Fibroblast of lung (primary cell): ENCODE results near the gene AP1S3. TPM values are rescaled to one million over a fixed set of nuclear protein-coding genes. Genes with fewer than 3 reads are reported as not detected.

Experiments used
- DNase-seq, 2 donors: peaks; one replicate each; pipeline versions ENCODE4 v3.0.0 to v3.0.0-alpha.2; 2010; ENCODE audit warnings: low read depth in 2 of 2
- H2AFZ ChIP-seq: 2 replicates; pipeline ENCODE4 v1.5.1; 2012; ENCODE audit warnings: low read length, control low read depth, inconsistent platforms
- H3K27ac ChIP-seq: 2 replicates; pipeline ENCODE4 v1.5.1; 2011; ENCODE audit warnings: low read length, control low read depth; ENCODE audit not compliant: insufficient read depth
- H3K27me3 ChIP-seq: 2 replicates; pipeline ENCODE4 v1.5.1; 2011; ENCODE audit warnings: mild to moderate bottlenecking, low read length; ENCODE audit not compliant: control insufficient read depth, insufficient read depth
- H3K36me3 ChIP-seq: 2 replicates; pipeline ENCODE4 v1.5.1; 2011; ENCODE audit warnings: low read length; ENCODE audit not compliant: control insufficient read depth, insufficient read depth
- H3K4me1 ChIP-seq: 2 replicates; pipeline ENCODE4 v1.5.1; 2011; ENCODE audit warnings: low read length; ENCODE audit not compliant: control insufficient read depth, insufficient read depth; ENCODE audit errors: extremely low read depth
- H3K4me2 ChIP-seq: 2 replicates; pipeline ENCODE4 v1.5.1; 2011; ENCODE audit warnings: low read length, control low read depth; ENCODE audit not compliant: insufficient read depth; ENCODE audit errors: extremely low read depth
- H3K4me3 ChIP-seq, 4 experiments: fragments of 200-600 bp in 1 of 4; sonication (generic) in 1 of 4; replicated peaks in 1 of 4; 2 replicates each; pipeline ENCODE4 v1.5.1; 2011 to 2016; ENCODE audit warnings: low read length in 4 of 4, low read depth in 3 of 4, mild to moderate bottlenecking in 3 of 4, control low read depth in 2 of 4, inconsistent platforms in 1 of 4, mixed read lengths in 1 of 4; ENCODE audit not compliant: insufficient read depth in 1 of 4; ENCODE audit errors: control extremely low read depth in 1 of 4
- H3K79me2 ChIP-seq: 2 replicates; pipeline ENCODE4 v1.5.1; 2012; ENCODE audit warnings: mild to moderate bottlenecking, low read length, inconsistent platforms; ENCODE audit not compliant: control insufficient read depth, insufficient read depth
- H3K9ac ChIP-seq: 2 replicates; pipeline ENCODE4 v1.5.1; 2011; ENCODE audit warnings: mild to moderate bottlenecking, low read length, control low read depth; ENCODE audit not compliant: insufficient read depth
- H3K9me3 ChIP-seq: 2 replicates; pipeline ENCODE4 v1.5.1; 2012; ENCODE audit warnings: low read depth, low read length; ENCODE audit not compliant: control insufficient read depth, insufficient read depth
- H4K20me1 ChIP-seq: 2 replicates; pipeline ENCODE4 v1.5.1; 2011; ENCODE audit warnings: low read length; ENCODE audit not compliant: control insufficient read depth, insufficient read depth; ENCODE audit errors: extremely low read depth
- CTCF ChIP-seq, 2 donors: IDR thresholded peaks in 1 of 2; conservative IDR thresholded peaks in 1 of 2; 1 replicate in 1 of 2; 2 replicates in 1 of 2; pipeline ENCODE4 v1.5.1; 2011 to 2012; ENCODE audit warnings: low read length in 2 of 2, control low read depth in 1 of 2, inconsistent platforms in 1 of 2, low read depth in 1 of 2, mild to moderate bottlenecking in 1 of 2
- EZH2 ChIP-seq: IDR thresholded peaks from 2 replicates; pipeline ENCODE4 v1.5.1; 2012; ENCODE audit warnings: low read length, control low read depth, mild to moderate bottlenecking; ENCODE audit errors: missing control alignments
- polyA plus RNA-seq, 2 donors: library from polyadenylated mRNA; depleted of rRNA in 1 of 2; stranded (reverse) in 1 of 2; unstranded in 1 of 2; fragments of >200 nt; gene quantifications; 2 replicates each; pipeline ENCODE4 v1.2.1, GENCODE V29; 2011 to 2012; ENCODE audit warnings: missing spikeins in 1 of 2
- total RNA-seq: library from RNA; depleted of rRNA; stranded (reverse); fragments of >200 nt; gene quantifications from 2 replicates; pipeline ENCODE4 v1.2.1, GENCODE V29; 2014

The AP1S3 gene
- total and polyA plus RNA-seq, 2 donors (not counting 1 experiment from before 2014, with no cell fraction given) = 2.9 to 3.3 TPM

- Histone ChIP-seq H3K4me3 (no peak overlapping the region), H3K9me3 (no peaks in the 10 kb centered on the region), H3K27me3 (no peaks in the 10 kb centered on the region), H3K36me3 (no peaks in the 10 kb centered on the region), H3K27ac (no peak overlapping the region), H3K79me2 (no peaks in the 10 kb centered on the region), H3K4me2 (no peak overlapping the region), H3K4me1 (no peaks in the 10 kb centered on the region), H4K20me1 (no peaks in the 10 kb centered on the region), H2AFZ (no peak overlapping the region), H3K9ac (no peak overlapping the region)
- TF ChIP-seq CTCF (conservative IDR thresholded peaks at IDR 0.05 in 1 of 2, IDR thresholded peaks at IDR 0.05 in 1 of 2; ENCODE audit: low read depth in 1 of 2, low read length in 2 of 2) (no peak), EZH2 (no peak)
- peak; percentile 18 to 59 for DNase-seq
These were observed 18.0 kb upstream of the AP1S3 start for GRCh38 chr2:223855426-223855825.

- H3K9me3 ChIP-seq = no peaks in the 10 kb centered on the region
- H3K4me1 ChIP-seq = no peaks in the 10 kb centered on the region
- H4K20me1 ChIP-seq = no peaks in the 10 kb centered on the region
- H3K9ac ChIP-seq = no peak overlapping the region
- no peak overlapping the region for H3K4me3 ChIP-seq
- no peak overlapping the region for H2AFZ ChIP-seq
- H3K27ac ChIP-seq = no peak overlapping the region
- no peak for DNase-seq
- no peaks in the 10 kb centered on the region for H3K27me3 ChIP-seq
- no peaks in the 10 kb centered on the region for H3K36me3 ChIP-seq
- no peaks in the 10 kb centered on the region for H3K79me2 ChIP-seq
- no peak for TF ChIP-seq EZH2
- no peak for TF ChIP-seq CTCF (conservative IDR thresholded peaks at IDR 0.05 in 1 of 2, IDR thresholded peaks at IDR 0.05 in 1 of 2; ENCODE audit: low read depth in 1 of 2, low read length in 2 of 2)
- H3K4me2 ChIP-seq = no peak overlapping the region
These were observed 17.4 kb upstream of the AP1S3 start for GRCh38 chr2:223854741-223855140.

GRCh38 chr2:223853425-223853837, 16.0 kb upstream of the AP1S3 start:
- Histone ChIP-seq H3K36me3 (no peaks in the 10 kb centered on the region), H3K9ac (no peak overlapping the region), H3K4me1 (no peaks in the 10 kb centered on the region), H3K4me2 (no peak overlapping the region), H3K27ac (no peak overlapping the region), H3K79me2 (no peaks in the 10 kb centered on the region), H2AFZ (no peak overlapping the region), H4K20me1 (no peaks in the 10 kb centered on the region), H3K4me3 (no peak overlapping the region), H3K27me3 (no peaks in the 10 kb centered on the region), H3K9me3 (no peaks in the 10 kb centered on the region)
- no peak for TF ChIP-seq EZH2
- no peak for TF ChIP-seq CTCF (conservative IDR thresholded peaks at IDR 0.05 in 1 of 2, IDR thresholded peaks at IDR 0.05 in 1 of 2; ENCODE audit: low read depth in 1 of 2, low read length in 2 of 2)
- DNase-seq = peak in 1 of 2 donors; percentile 18
